Endothelial cell of umbilical vein (primary cell): Measurements from ENCODE around the gene MEOX1. TPM values are rescaled to one million over a fixed set of nuclear protein-coding genes. Genes with fewer than 3 reads are reported as not detected.

Experiments used
- BruUV-seq: library from RNA; stranded (reverse); fragments of 400-500 nt; replicated peaks from 2 replicates; lab custom pipeline; 2021; lab: Mats Ljungman, UMichigan
- CTCF ChIA-PET: fragments of 300-600, 350-600 bp; sonication (Branson Sonifier 250); formaldehyde crosslinking; loops from one replicate; lab custom pipeline; 2021; ENCODE audit warnings: antibody characterized with exemption, inconsistent platforms; lab: Charles Lee
- POLR2A ChIA-PET: fragments of 300-600, 350-600 bp; sonication (Branson Sonifier 250); formaldehyde crosslinking; loops from one replicate; lab custom pipeline; 2021; ENCODE audit warnings: antibody characterized with exemption, inconsistent platforms; lab: Charles Lee
- DNase-seq: peaks from one replicate; pipeline ENCODE4 v3.0.0-alpha.2; 2011; ENCODE audit warnings: low read depth, low spot score
- FAIRE-seq: peaks from 2 replicates; lab custom pipeline; 2011; peaks lifted over from hg19 to GRCh38; lab: Jason Lieb, UNC
- H2AFZ ChIP-seq: 2 replicates; pipeline ENCODE4 v1.6.0; 2012; ENCODE audit warnings: low read depth, low read length, control low read depth, inconsistent platforms
- H3K27ac ChIP-seq: 2 replicates; pipeline ENCODE4 v1.5.1; 2011; ENCODE audit warnings: low read depth, mild to moderate bottlenecking, control low read depth, low read length, moderate library complexity; ENCODE audit not compliant: insufficient read depth
- H3K27me3 ChIP-seq, 2 experiments: 2 replicates each; pipeline versions ENCODE4 v1.6.0 to v1.6.1; 2011; ENCODE audit warnings: low read length in 2 of 2, mixed read lengths in 1 of 2; ENCODE audit not compliant: control insufficient read depth in 2 of 2, insufficient read depth in 2 of 2
- H3K36me3 ChIP-seq, 2 experiments: 2 replicates in 1 of 2; 3 replicates in 1 of 2; pipeline ENCODE4 v1.5.1; 2011; ENCODE audit warnings: low read length in 2 of 2, mild to moderate bottlenecking in 1 of 2, moderate library complexity in 1 of 2; ENCODE audit not compliant: control insufficient read depth in 2 of 2, insufficient read depth in 2 of 2; ENCODE audit errors: extremely low read depth in 1 of 2
- H3K4me1 ChIP-seq: 3 replicates; pipeline ENCODE4 v1.5.1; 2011; ENCODE audit warnings: mild to moderate bottlenecking, low read length; ENCODE audit not compliant: control insufficient read depth, insufficient read depth; ENCODE audit errors: extremely low read depth
- H3K4me2 ChIP-seq: 2 replicates; pipeline ENCODE4 v1.6.1; 2011; ENCODE audit warnings: low read length, control low read depth, mixed read lengths; ENCODE audit not compliant: insufficient read depth
- H3K4me3 ChIP-seq, 3 experiments: fragments of 200-600 bp in 1 of 3; sonication (generic), shearing (Covaris generic) in 1 of 3; replicated peaks in 1 of 3; 2 replicates each; pipeline ENCODE4 v1.5.1; 2011 to 2016; ENCODE audit warnings: control low read depth in 3 of 3, low read length in 3 of 3, mild to moderate bottlenecking in 2 of 3, inconsistent platforms in 1 of 3, low read depth in 1 of 3, moderate library complexity in 1 of 3; ENCODE audit not compliant: insufficient read depth in 1 of 3
- H3K79me2 ChIP-seq: 2 replicates; pipeline ENCODE4 v1.6.0; 2012; ENCODE audit warnings: low read length, inconsistent platforms; ENCODE audit not compliant: control insufficient read depth, insufficient read depth
- H3K9ac ChIP-seq: replicated peaks from 2 replicates; pipeline ENCODE3; 2011; ENCODE audit warnings: low read length, control low read depth; ENCODE audit not compliant: insufficient read depth; ENCODE audit errors: extremely low read depth
- H3K9me1 ChIP-seq: replicated peaks from 3 replicates; pipeline ENCODE4 v1.6.0; 2011; ENCODE audit warnings: mild to moderate bottlenecking, low read length; ENCODE audit not compliant: control insufficient read depth, insufficient read depth; ENCODE audit errors: extremely low read depth
- H3K9me3 ChIP-seq: replicated peaks from 2 replicates; pipeline ENCODE4 v1.5.1; 2012; ENCODE audit warnings: low read length, inconsistent platforms; ENCODE audit not compliant: control insufficient read depth, insufficient read depth
- H4K20me1 ChIP-seq: replicated peaks from 2 replicates; pipeline ENCODE3; 2011; ENCODE audit warnings: mild to moderate bottlenecking, low read length; ENCODE audit not compliant: control insufficient read depth, insufficient read depth; ENCODE audit errors: extremely low read depth
- JUN ChIP-seq: IDR thresholded peaks from 2 replicates; pipeline ENCODE4 v1.6.1; 2011; ENCODE audit warnings: borderline replicate concordance, low read depth; ENCODE audit not compliant: insufficient read length, insufficient read depth
- POLR2A ChIP-seq: IDR thresholded peaks from 2 replicates; pipeline ENCODE4 v1.6.1; 2012; ENCODE audit warnings: low read depth, mild to moderate bottlenecking, control low read depth, low read length
- POLR2AphosphoS5 ChIP-seq: IDR thresholded peaks from 2 replicates; pipeline ENCODE4 v1.6.1; 2012; ENCODE audit warnings: low read depth, mild to moderate bottlenecking, control low read depth, low read length, moderate library complexity; ENCODE audit not compliant: insufficient read depth
- dilution Hi-C: fragments of 300-500 bp; cut with MboI; formaldehyde crosslinking; loops from one replicate; pipeline ENCODE4 v1.15.0; 2019; ENCODE audit warnings: low sequenced_read_pairs; ENCODE audit not compliant: extremely low pct_ligation_motif_present
- intact Hi-C: fragments of 100-400 bp; cut with micrococcal nuclease; formaldehyde crosslinking; loops from one replicate; pipeline ENCODE4 v1.10.0; 2022
- polyA plus RNA-seq, 4 experiments: library from polyadenylated mRNA; depleted of rRNA in 3 of 4; stranded (reverse) in 3 of 4; unstranded in 1 of 4; fragments of >200 nt; gene quantifications; 2 replicates each; pipeline versions ENCODE4 v1.2.1 to v1.2.3, GENCODE V29; 2011 to 2012; ENCODE audit warnings: missing spikeins in 1 of 4
- total RNA-seq: library from RNA; stranded (reverse); gene quantifications from 2 replicates; pipeline ENCODE4 v1.2.3, GENCODE V29; 2021
- TF ChIP-seq, protein P1 (sequence below), 2 donors: IDR thresholded peaks; 1 replicate in 1 of 2; 2 replicates in 1 of 2; pipeline ENCODE4 v1.5.1; 2011; ENCODE audit warnings: low read length in 2 of 2, mild to moderate bottlenecking in 2 of 2, moderate library complexity in 2 of 2, control low read depth in 1 of 2, inconsistent platforms in 1 of 2, low read depth in 1 of 2; ENCODE audit not compliant: insufficient read depth in 1 of 2; ENCODE audit errors: extremely low read depth in 1 of 2
- TF ChIP-seq, protein P2 (sequence below): IDR thresholded peaks from 2 replicates; pipeline ENCODE4 v1.6.1; 2011; ENCODE audit not compliant: insufficient read depth, insufficient read length

Gene MEOX1
- total and polyA plus RNA-seq, 2 donors (not counting 3 experiments of a cell fraction or from before 2014, with no cell fraction given) = 0.06 TPM; not detected in 1

DNA sequence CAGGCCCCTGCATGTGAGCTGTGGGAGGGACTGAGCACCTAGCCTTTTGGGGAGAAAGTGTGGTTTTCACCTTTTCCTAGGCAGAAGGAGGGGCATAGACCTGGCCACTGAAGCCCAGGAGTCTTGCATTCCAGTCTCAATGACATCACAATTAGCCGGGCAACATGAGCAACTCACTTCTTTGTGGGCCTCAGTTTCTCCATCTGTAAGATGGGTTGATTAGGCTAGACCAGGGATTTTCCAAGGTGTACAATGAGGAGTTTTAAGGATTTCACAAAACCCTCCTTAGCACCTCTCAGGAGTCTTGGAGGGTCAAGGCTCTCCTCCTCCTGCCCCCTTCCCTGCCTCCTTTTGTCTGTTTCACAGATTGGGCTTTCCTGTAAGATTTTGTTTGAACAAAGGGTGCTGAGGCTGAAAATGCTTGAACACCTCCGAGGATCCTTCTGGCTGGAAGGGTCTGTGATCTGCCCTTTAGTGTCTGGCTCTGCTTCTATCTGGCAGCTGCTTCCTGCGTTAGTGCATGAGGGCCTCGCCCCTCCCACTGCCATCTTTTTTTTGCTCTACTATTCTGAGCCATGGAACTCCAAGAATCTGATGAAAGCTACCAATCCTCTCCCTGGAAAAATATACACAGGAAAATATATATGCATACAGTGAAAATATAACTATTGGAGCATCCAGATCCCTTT, 63.2 kb downstream of the MEOX1 start:
- Histone ChIP-seq H2AFZ (no peak overlapping the region), H3K27me3 (no peaks in the 10 kb centered on the region), H4K20me1 (no peaks in the 10 kb centered on the region), H3K27ac (no peak overlapping the region), H3K36me3 (no peaks in the 10 kb centered on the region), H3K4me2 (no peak overlapping the region), H3K9me3 (no peaks in the 10 kb centered on the region), H3K9ac (no peak overlapping the region), H3K9me1 (no peaks in the 10 kb centered on the region), H3K79me2 (no peaks in the 10 kb centered on the region), H3K4me3 (no peak overlapping the region), H3K4me1 (no peaks in the 10 kb centered on the region)
- intact Hi-C loops (no loop called here), dilution Hi-C loops (no loop called here)
- FAIRE-seq = peak; percentile 12
- ChIA-PET CTCF (interaction anchor here (0.9 to 1.8 kb wide), 2 partner anchors 67 to 75 kb away, joined by 3 to 4 read pairs; no protein-coding TSS in a partner anchor), POLR2A (no interaction called here)
- no TSS peak for BruUV-seq
- TF ChIP-seq POLR2AphosphoS5 (no peak), POLR2A (no peak), JUN (no peak)
- TF ChIP-seq, protein P1, sequence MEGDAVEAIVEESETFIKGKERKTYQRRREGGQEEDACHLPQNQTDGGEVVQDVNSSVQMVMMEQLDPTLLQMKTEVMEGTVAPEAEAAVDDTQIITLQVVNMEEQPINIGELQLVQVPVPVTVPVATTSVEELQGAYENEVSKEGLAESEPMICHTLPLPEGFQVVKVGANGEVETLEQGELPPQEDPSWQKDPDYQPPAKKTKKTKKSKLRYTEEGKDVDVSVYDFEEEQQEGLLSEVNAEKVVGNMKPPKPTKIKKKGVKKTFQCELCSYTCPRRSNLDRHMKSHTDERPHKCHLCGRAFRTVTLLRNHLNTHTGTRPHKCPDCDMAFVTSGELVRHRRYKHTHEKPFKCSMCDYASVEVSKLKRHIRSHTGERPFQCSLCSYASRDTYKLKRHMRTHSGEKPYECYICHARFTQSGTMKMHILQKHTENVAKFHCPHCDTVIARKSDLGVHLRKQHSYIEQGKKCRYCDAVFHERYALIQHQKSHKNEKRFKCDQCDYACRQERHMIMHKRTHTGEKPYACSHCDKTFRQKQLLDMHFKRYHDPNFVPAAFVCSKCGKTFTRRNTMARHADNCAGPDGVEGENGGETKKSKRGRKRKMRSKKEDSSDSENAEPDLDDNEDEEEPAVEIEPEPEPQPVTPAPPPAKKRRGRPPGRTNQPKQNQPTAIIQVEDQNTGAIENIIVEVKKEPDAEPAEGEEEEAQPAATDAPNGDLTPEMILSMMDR (IDR thresholded peaks at IDR 0.05; ENCODE audit: extremely low read depth in 1 of 2, insufficient read depth in 1 of 2, low read depth in 1 of 2, low read length in 2 of 2) = no peak
- TF ChIP-seq, protein P2, sequence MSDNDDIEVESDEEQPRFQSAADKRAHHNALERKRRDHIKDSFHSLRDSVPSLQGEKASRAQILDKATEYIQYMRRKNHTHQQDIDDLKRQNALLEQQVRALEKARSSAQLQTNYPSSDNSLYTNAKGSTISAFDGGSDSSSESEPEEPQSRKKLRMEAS = no peak
- peak; percentile 55 for DNase-seq
